Measurements from ENCODE around the gene JPH3. TPM values are rescaled to one million over a fixed set of nuclear protein-coding genes. Genes with fewer than 3 reads are reported as not detected.

JPH3 gene
- 1.1 to 2.3 TPM (median 2.1 TPM) in 5 replicates for total RNA-seq (2022; extraction: Qiagen RNA extraction)

GRCh38 chr16:87602001-87602775, at the start of gene JPH3:
TSS of gene JPH3 (plus strand) at chr16:87602508. CDS start at chr16:87603147, 639 bp downstream.

Other genes starting within 250 kb of the JPH3 start
- gene FBXO31, start 218.7 kb upstream of the JPH3 start, total RNA-seq (2022; extraction: Qiagen RNA extraction) = 17.9 to 30.3 TPM (median 25.3 TPM) in 5 replicates
- gene MAP1LC3B, start 210.2 kb upstream of the JPH3 start, total RNA-seq (2022; extraction: Qiagen RNA extraction) = 74.7 to 94.4 TPM (median 84.2 TPM) in 5 replicates
- 6.5 to 9.5 TPM (median 8.8 TPM) in 5 replicates for gene ZCCHC14, start 109.5 kb upstream of the JPH3 start, total RNA-seq (2022; extraction: Qiagen RNA extraction)
- gene KLHDC4, start 163.5 kb downstream of the JPH3 start, total RNA-seq (2022; extraction: Qiagen RNA extraction) = 41.5 to 50.5 TPM (median 48.7 TPM) in 5 replicates

Data from A549 treated with Mapracorat at 1 μM for 4 hours (cell line).